Karpas-422 (cell line): ENCODE data around the gene ZNF229. TPM values are rescaled to one million over a fixed set of nuclear protein-coding genes. Genes with fewer than 3 reads are reported as not detected.

ENCODE experiments used
- total RNA-seq: library from RNA; depleted of rRNA; stranded (reverse); fragments of >200 nt; shearing (Covaris generic); gene quantifications from 2 replicates; pipeline ENCODE4 v1.2.3, GENCODE V29; 2014; ENCODE audit warnings: low replicate concordance; rRNA removed

The ZNF229 gene
- total RNA-seq, 1 experiment from 2014 or later: not detected

Other genes starting within 250 kb of the ZNF229 start
- 28.4 and 29.5 TPM in 2 replicates for gene ZNF227, start 235.9 kb downstream of the ZNF229 start, total RNA-seq
- 1.9 and 5.8 TPM in 2 replicates for gene ZNF233, start 188.6 kb downstream of the ZNF229 start, total RNA-seq
- 2.8 and 11.1 TPM in 2 replicates for gene ZNF235, start 143.4 kb downstream of the ZNF229 start, total RNA-seq
- not detected in 2 replicates for gene ZNF112, start 91.8 kb downstream of the ZNF229 start, total RNA-seq
- gene ZNF285, start 46.9 kb downstream of the ZNF229 start, total RNA-seq: not detected in 2 replicates
- 5.9 and 7.7 TPM in 2 replicates for gene ZNF180, start 52.0 kb upstream of the ZNF229 start, total RNA-seq
- not detected in 2 replicates for gene CEACAM20, start 81.2 kb upstream of the ZNF229 start, total RNA-seq
- gene IGSF23, start 165.1 kb upstream of the ZNF229 start, total RNA-seq: not detected in 2 replicates
- gene PVR, start 195.4 kb upstream of the ZNF229 start, total RNA-seq: not detected in 2 replicates
- gene CEACAM19, start 223.0 kb upstream of the ZNF229 start, total RNA-seq: not detected in 2 replicates